PC-3 (cell line): Measurements from ENCODE around the gene ARL11.

Source experiments
- CTCF ChIP-seq: fragments of 300-600 bp; sonication (generic); conservative IDR thresholded peaks from 2 replicates; pipeline ENCODE4 v1.5.1; 2017; ENCODE audit warnings: antibody characterized with exemption, low read depth, mild to moderate bottlenecking, low read length
- EZH2 ChIP-seq: fragments of 300-600 bp; sonication (generic); IDR thresholded peaks from one replicate; pipeline ENCODE4 v1.6.1; 2017; ENCODE audit warnings: antibody characterized with exemption, mild to moderate bottlenecking, low read length; ENCODE audit not compliant: unreplicated experiment

DNA sequence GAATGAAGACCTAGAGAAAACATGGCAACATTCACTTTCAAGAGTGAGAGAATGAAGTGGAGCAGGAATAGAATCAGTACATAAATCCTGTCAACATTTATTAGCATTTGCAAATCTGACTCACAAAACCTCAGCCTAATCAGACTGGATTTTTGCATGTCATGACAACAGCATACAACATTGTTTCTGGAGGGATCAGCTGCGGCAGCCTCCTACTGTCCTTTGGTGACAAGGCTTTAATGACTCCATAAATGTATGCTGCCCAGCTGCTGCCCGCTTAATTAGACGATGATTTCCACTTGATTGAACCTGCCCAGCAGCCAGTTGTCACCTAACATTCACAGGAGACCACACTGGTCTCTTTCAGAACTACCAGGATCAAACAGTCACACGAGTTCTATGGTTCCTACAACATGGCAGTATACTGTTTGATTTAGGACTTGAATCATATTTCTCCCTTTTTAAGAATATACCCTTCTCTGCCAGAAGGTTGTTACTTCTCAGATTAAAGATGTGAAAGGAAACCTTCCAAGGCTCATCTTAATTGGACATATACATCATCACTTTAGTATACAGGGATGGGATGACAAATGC is 53.6 kb downstream of the ARL11 start:
- TF ChIP-seq CTCF (no peak), EZH2 (no peak)
